Measurements from ENCODE around the gene HAAO.

DNA sequence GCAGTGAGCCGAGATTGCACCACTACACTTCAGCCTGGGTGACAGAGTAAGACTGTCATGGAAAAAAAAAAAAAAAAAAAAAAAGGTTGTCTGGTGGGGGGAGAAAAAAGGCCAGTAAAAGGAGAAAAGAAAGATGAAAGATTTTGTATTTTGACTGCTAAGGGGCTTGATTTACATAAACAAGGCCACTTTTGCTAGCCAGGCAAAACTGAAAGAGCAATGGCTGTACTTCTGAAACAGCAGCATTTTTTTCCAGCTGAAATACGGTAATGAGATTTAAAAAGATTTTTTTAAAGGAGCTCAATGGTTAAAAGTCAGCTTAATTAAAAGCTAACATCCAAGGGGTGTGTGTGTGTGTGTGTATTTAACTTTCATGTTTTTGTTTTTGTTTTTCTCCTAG lies 17.2 kb downstream of the HAAO start:
- no peak for TF ChIP-seq POLR2A (IDR thresholded peaks at IDR 0.05)
- TF ChIP-seq, protein P1, sequence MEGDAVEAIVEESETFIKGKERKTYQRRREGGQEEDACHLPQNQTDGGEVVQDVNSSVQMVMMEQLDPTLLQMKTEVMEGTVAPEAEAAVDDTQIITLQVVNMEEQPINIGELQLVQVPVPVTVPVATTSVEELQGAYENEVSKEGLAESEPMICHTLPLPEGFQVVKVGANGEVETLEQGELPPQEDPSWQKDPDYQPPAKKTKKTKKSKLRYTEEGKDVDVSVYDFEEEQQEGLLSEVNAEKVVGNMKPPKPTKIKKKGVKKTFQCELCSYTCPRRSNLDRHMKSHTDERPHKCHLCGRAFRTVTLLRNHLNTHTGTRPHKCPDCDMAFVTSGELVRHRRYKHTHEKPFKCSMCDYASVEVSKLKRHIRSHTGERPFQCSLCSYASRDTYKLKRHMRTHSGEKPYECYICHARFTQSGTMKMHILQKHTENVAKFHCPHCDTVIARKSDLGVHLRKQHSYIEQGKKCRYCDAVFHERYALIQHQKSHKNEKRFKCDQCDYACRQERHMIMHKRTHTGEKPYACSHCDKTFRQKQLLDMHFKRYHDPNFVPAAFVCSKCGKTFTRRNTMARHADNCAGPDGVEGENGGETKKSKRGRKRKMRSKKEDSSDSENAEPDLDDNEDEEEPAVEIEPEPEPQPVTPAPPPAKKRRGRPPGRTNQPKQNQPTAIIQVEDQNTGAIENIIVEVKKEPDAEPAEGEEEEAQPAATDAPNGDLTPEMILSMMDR (IDR thresholded peaks at IDR 0.05) = no peak
